Gastrocnemius medialis (tissue), 4 donors: ENCODE data around the gene MGME1. TPM values are rescaled to one million over a fixed set of nuclear protein-coding genes. Genes with fewer than 3 reads are reported as not detected.
A peak's percentile ranks its signal among the peaks of the same experiment; 100 is the strongest.

ENCODE experiments used
- ATAC-seq, 2 donors: fragments of 150-250 bp; one replicate each; pipeline ENCODE4 v1.9.1; 2016
- DNase-seq, 2 donors: peaks; one replicate each; pipeline ENCODE4 v3.0.0-alpha.2; 2019
- H3K27ac ChIP-seq, 4 donors: fragments of 200-600 bp; sonication (generic); 1 replicate in 1 of 4; 2 replicates in 3 of 4; pipeline ENCODE4 v1.5.1; 2016 to 2018; ENCODE audit warnings: mild to moderate bottlenecking in 2 of 4, moderate library complexity in 1 of 4
- H3K27me3 ChIP-seq, 3 donors: fragments of 200-600 bp; sonication (generic) in 2 of 3; 1 replicate in 1 of 3; 2 replicates in 2 of 3; pipeline versions ENCODE4 v1.5.1 to v1.6.0; 2016 to 2019; ENCODE audit warnings: mild to moderate bottlenecking in 1 of 3, moderate library complexity in 1 of 3
- H3K36me3 ChIP-seq, 2 donors: fragments of 200-600 bp; sonication (generic) in 1 of 2; one replicate each; pipeline ENCODE4 v1.5.1; 2017 to 2018
- H3K4me1 ChIP-seq, 2 donors: fragments of 200-600 bp; sonication (generic) in 1 of 2; one replicate each; pipeline ENCODE4 v1.5.1; 2016 to 2017; ENCODE audit warnings: mild to moderate bottlenecking in 2 of 2
- H3K4me3 ChIP-seq, 4 donors: fragments of 200-600 bp; sonication (generic) in 3 of 4; 1 replicate in 1 of 4; 2 replicates in 3 of 4; pipeline ENCODE4 v1.5.1; 2016 to 2019; ENCODE audit warnings: mild to moderate bottlenecking in 2 of 4
- H3K9me3 ChIP-seq, 3 donors: fragments of 200-600 bp; sonication (generic) in 2 of 3; 1 replicate in 1 of 3; 2 replicates in 2 of 3; pipeline ENCODE4 v1.5.1; 2016 to 2019
- CTCF ChIP-seq, 5 experiments: fragments of 450-650 bp in 3 of 5; fragments of 200-600 bp in 2 of 5; sonication (generic) in 2 of 5; IDR thresholded peaks in 4 of 5; conservative IDR thresholded peaks in 1 of 5; 1 replicate in 4 of 5; 2 replicates in 1 of 5; pipeline ENCODE4 v1.5.1; 2016 to 2019; ENCODE audit warnings: antibody characterized with exemption in 5 of 5, mild to moderate bottlenecking in 3 of 5, moderate library complexity in 3 of 5
- POLR2A ChIP-seq, 2 donors: fragments of 450-650 bp; IDR thresholded peaks; one replicate each; pipeline ENCODE4 v1.6.1; 2017; ENCODE audit warnings: antibody characterized with exemption in 2 of 2, mild to moderate bottlenecking in 2 of 2, moderate library complexity in 2 of 2
- in situ Hi-C, 4 donors: fragments of 200-750 bp; cut with MboI; loops; one replicate each; pipeline versions ENCODE4 v1.15.0 to v1.8.0; 2017; ENCODE audit warnings: low sequenced_read_pairs in 4 of 4
- intact Hi-C: fragments of 100-400 bp; cut with DNase I; formaldehyde crosslinking; loops from one replicate; pipeline ENCODE4 v1.15.1; 2023; ENCODE audit warnings: low total_unique reads
- total RNA-seq, 4 donors: library from RNA; depleted of rRNA; stranded (reverse); fragments of >200 nt; gene quantifications; one replicate each; pipeline versions ENCODE4 v1.1.0 to v1.2.3, GENCODE V29; 2016

The MGME1 gene
- total RNA-seq, 4 donors from 2014 or later, result 5.2 to 9.1 (median 7.2) TPM

GRCh38 chr20:17992847-17993513 is 24.2 kb downstream of the MGME1 start:
- in situ Hi-C loops (no loop called here), intact Hi-C loops (no loop called here)
- Histone ChIP-seq H3K4me3 (no peak overlapping the region), H3K9me3 (no peaks in the 10 kb centered on the region), H3K4me1 (peaks cover 0 to 4% of the 10 kb centered on the region in 2 donors), H3K27ac (peak overlapping the region in 1 of 4 donors; percentile 1), H3K36me3 (peaks cover 0 to 19% of the 10 kb centered on the region in 2 donors), H3K27me3 (no peaks in the 10 kb centered on the region)
- ATAC-seq, result peak; percentile 31 to 66
- TF ChIP-seq CTCF (IDR thresholded peaks at IDR 0.05 in 4 of 5, conservative IDR thresholded peaks at IDR 0.05 in 1 of 5), result no peak
- no peak for TF ChIP-seq POLR2A (IDR thresholded peaks at IDR 0.05)
- no peak for DNase-seq

- Histone ChIP-seq H3K36me3 (peaks cover 0 to 18% of the 10 kb centered on the region in 2 donors), H3K4me1 (peaks cover 0 to 4% of the 10 kb centered on the region in 2 donors), H3K4me3 (no peak overlapping the region), H3K9me3 (no peaks in the 10 kb centered on the region), H3K27me3 (no peaks in the 10 kb centered on the region), H3K27ac (no peak overlapping the region)
- DNase-seq (no peak), ATAC-seq (no peak)
- intact Hi-C loops, result no loop called here
- TF ChIP-seq POLR2A (IDR thresholded peaks at IDR 0.05), result no peak
- no peak for TF ChIP-seq CTCF (IDR thresholded peaks at IDR 0.05 in 4 of 5, conservative IDR thresholded peaks at IDR 0.05 in 1 of 5)
- in situ Hi-C loops, result no loop called here
Measured at GRCh38 chr20:17993546-17993945, 24.7 kb downstream of the MGME1 start.

- Histone ChIP-seq H3K4me3 (peak overlapping the region in 1 of 4 donors; percentile 13), H3K27ac (no peak overlapping the region), H3K9me3 (no peaks in the 10 kb centered on the region), H3K27me3 (no peaks in the 10 kb centered on the region), H3K4me1 (peaks cover 0 to 4% of the 10 kb centered on the region in 2 donors), H3K36me3 (no peaks in the 10 kb centered on the region)
- intact Hi-C loops, result loop anchor here (2.0 to 5.0 kb wide), 3 partner anchors 37 to 494 kb away; no protein-coding TSS in a partner anchor
- peak; percentile 61 to 72 for ATAC-seq
- peak in 1 of 2 donors; percentile 18 for DNase-seq
- in situ Hi-C loops, result loop anchor here in 1 of 4 donors (5.0 kb wide), 1 partner anchor 39 kb away; no protein-coding TSS in a partner anchor
- TF ChIP-seq CTCF (IDR thresholded peaks at IDR 0.05 in 4 of 5, conservative IDR thresholded peaks at IDR 0.05 in 1 of 5) (peak; percentile 86 to 99 (median 98)), POLR2A (IDR thresholded peaks at IDR 0.05) (no peak)
Measured at GRCh38 chr20:17995967-17996819, 27.4 kb downstream of the MGME1 start.

GRCh38 chr20:17998446-17998845 is 29.6 kb downstream of the MGME1 start:
- H3K36me3 ChIP-seq, result no peaks in the 10 kb centered on the region
- no peak for DNase-seq
- TF ChIP-seq POLR2A (IDR thresholded peaks at IDR 0.05) (no peak), CTCF (IDR thresholded peaks at IDR 0.05 in 4 of 5, conservative IDR thresholded peaks at IDR 0.05 in 1 of 5) (no peak)
- ATAC-seq, result no peak
- H3K4me3 ChIP-seq, result no peak overlapping the region
- H3K27ac ChIP-seq, result no peak overlapping the region
- intact Hi-C loops (loop anchor here (5.0 kb wide), 1 partner anchor 496 kb away; no protein-coding TSS in a partner anchor), in situ Hi-C loops (loop anchor here in 1 of 4 donors (5.0 kb wide), 1 partner anchor 41 kb away; no protein-coding TSS in a partner anchor)
- peaks cover 0 to 4% of the 10 kb centered on the region in 2 donors for H3K4me1 ChIP-seq
- no peaks in the 10 kb centered on the region for H3K9me3 ChIP-seq
- H3K27me3 ChIP-seq, result no peaks in the 10 kb centered on the region
